NCI-H345 treated with DMSO at 0.1 percent for 48 hours (cell line): ENCODE results near the gene CYP3A4.
"Not testable (repeated sequence)": the region's sequence is repeated elsewhere in the genome, so short reads cannot be mapped to it uniquely, and the experiment has no call there.

Experiments used
- DNase-seq: peaks from one replicate; lab custom pipeline; 2025; ENCODE audit not compliant: unreplicated experiment; lab: John Stamatoyannopoulos, UW

The CYP3A4 gene

DNA sequence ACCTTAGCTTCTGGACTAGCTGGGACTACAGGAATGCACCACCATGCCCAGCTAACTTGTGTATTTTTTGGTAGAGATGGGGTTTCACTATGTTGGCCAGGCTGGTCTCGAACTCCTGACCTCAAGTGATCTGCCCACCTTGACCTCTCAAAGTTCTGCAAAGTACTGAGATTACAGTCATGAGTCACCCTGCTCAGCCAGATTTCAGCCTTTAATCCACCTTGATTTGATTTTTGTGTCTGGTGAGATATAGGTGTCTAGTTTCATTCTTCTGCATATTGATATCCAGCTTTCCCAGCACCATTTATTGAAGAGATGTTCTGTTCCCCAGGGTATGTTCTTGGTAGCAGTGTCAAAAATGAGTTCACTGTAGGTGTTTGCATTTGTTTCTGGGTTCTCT, 28.9 kb downstream of the CYP3A4 start:
- DNase-seq = no peak

DNA sequence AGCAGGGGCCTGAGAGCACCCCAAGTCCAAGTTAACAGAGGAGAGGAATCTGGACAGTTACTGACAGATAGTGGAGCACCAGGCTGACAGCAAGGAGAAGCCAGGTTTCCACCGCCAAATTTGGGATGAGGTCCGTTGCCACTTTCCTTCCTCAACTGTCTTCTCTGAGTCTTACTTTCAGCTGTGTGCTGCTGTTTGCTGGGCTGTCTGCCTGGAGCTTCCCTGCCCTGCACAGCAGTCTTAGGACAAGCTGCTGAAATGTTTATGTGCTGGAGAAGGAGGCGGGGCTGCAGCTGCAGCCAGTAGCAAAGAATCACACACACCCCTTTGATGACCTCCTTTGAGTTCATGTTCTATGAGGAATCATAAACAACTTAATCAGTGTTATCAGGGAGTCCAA, 31.6 kb downstream of the CYP3A4 start:
- DNase-seq = no peak

DNA sequence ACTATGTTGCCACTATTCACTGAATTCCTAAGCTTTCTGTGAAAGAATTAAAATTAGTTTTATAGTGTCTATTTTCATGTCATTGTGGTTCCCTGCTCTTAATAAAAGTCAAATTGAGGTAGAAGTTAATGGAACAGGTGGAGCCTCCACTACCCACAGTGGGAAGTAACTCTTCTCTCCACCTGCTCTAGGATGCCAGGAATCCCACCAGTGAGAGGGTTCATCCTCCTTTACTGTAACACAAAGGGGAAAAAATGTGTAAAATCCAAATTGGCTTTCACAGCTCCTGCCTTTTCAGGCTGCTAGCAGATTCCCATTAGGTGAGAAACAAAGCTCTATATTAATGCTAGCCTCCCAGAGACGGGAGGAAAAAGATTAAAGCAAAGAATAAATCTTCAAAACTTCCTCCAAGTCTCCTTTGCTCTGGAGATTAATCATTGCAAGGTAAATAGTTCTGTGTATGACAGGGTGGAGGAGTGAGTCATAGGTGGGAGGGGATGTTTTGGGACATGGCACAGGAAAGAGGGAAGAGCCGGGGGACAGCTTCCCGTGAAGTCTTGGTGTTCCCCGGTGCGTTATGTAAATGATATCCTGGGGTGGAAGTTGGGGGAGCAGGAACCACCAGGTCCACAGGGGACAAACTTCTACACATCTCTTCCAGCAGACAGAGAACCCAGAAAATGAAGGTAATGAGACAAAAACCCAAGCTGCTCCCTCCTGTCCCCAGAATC, 32.5 kb downstream of the CYP3A4 start:
- DNase-seq = not testable (repeated sequence)

DNA sequence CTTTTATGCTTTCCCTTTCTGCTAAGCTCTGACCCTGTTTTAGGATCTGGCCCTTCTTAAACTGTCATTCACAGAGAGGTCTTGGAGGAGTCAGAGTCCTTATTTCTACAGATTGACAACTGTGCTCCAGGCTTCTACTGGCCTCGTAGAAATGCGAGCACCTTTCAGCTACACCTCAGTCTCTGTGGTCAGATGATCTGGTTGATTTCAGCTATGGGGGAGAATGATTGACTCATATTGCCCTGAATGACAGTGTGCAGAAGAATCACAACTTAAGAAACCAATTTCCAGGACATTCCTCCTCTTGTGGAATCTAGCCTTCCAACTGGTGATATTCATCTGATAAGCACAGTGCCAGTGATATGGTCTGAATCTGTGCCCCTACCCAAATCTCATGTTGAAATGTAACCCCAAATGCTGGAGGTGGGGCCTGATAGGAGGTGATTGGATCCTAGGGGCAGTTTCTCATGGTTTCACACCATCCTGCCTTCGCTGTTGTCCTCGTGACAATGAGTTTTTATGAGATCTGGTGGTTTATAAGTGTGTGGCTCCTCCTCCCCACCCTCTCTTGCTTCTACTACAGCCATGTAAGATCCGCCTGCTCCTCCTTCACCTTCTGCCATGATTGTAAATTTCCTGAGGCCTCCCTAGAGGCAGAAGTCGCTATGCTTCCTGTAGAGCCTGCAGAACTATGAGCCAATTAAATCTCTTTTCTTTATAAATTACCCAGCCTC, 35.0 kb downstream of the CYP3A4 start:
- DNase-seq = no peak

DNA sequence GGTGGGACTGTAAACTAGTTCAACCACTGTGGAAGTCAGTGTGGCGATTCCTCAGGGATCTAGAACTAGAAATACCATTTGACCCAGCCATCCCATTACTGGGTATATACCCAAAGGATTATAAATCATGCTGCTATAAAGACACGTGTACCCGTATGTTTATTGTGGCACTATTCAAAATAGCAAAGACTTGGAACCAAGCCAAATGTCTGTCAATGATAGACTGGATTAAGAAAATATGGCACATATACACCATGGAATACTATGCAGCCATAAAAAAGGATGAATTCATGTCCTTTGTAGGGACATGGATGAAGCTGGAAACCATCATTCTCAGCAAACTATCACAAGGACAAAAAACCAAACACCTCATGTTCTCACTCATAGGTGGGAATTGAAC, 37.1 kb downstream of the CYP3A4 start:
- not testable (repeated sequence) for DNase-seq

DNA sequence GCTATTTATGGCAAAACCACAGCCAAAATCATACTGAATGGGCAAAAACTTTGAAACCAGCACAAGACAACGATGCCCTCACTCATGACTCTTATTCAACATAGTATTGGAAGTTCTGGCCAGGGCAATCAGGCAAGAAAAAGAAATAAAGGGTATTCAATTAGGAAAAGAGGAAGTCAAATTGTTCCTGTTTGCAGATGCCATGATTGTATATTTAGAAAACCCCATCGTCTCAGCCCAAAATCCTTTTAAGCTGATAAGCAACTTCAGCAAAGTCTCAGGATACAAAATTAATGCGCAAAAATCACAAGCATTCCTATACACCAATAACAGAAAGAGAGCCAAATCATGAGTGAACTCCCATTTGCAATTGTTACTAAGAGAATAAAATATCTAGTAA, 38.6 kb downstream of the CYP3A4 start:
- DNase-seq = not testable (repeated sequence)

DNA sequence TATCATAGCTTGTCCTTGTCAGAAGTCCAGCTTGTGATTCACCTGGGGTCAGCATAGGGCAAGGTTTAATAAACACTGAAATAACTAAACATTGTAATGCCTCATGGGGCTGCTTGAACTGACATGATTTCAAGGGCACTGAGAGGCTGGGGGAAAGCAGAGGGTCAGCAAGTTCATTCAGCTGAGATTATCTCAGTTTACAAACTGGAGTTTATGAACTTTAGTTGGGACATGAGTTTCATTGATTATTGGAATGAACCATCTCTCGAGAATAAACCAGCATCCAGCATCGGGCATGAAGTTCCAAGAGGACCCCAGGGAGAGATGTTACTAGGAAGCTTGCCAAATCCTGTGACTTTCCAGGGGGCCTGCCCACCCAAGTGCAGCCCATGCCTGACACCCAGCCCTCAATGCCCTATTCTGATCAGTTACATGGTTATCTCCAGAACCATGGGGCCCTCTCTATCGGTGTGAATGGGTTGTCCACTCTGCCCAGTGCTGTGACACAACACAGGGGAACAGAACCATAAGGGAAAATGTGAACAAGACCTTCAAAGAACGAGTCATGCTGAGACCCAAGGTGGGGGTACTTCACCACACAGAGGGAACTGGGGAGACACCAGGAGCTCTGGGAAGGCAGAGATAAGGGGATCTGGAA, 41.1 kb downstream of the CYP3A4 start:
- DNase-seq = no peak

DNA sequence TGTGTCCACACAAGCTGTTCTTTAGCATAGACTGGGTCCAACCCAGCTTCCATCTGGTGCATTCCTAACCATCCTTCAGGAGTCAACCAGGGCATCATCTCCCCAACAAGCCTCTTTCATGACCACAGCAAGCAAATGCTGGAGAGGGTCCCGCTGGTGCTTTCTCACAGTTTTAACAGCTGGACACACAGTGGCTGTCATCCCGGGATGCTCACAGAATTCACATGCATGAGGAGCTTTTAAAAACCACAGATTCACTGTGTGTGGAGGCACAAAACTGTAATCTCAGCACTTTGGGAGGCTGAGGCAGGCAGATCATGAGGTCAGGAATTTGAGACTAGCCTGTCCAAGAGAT, 42.6 kb downstream of the CYP3A4 start:
- DNase-seq = no peak

DNA sequence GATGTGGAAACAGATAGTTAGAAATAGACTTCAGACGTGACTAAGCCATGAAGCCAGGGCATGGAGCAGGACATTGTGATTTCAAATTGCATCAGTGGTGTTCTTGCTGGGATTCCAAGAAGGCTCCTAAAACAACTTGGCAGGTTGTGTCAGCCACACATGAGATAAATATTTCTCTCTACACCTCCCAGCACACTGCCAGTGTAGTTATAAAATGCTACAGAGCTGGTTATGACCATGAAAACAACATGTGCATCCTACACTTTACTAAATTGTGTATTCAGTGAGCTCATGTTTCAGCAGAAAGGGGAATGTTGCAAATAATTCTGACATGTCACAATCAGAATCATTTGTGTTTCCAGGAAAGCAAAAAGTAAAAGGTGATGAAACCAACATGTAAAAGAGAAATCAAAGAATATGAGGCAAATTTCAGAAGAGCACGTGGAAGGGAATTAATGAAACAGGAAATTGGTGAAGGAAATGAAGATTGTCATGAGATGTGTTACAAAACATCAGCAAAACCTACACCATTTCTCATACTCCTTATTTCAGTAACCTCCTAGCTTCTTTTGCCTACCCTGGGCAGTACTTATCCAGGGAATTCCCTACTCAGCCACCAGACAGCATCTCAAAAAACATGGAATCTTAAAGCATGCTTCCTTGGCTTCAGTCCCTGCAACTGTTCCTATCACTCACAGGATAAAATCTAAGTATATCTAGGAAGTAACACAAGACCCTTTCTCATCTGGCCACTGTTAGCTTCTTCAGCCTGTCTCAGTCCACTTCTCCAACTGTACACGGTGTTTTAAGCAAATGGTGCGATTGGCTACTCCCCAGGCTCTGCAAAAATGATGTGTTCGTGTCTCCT, 43.2 kb downstream of the CYP3A4 start:
- DNase-seq = no peak

DNA sequence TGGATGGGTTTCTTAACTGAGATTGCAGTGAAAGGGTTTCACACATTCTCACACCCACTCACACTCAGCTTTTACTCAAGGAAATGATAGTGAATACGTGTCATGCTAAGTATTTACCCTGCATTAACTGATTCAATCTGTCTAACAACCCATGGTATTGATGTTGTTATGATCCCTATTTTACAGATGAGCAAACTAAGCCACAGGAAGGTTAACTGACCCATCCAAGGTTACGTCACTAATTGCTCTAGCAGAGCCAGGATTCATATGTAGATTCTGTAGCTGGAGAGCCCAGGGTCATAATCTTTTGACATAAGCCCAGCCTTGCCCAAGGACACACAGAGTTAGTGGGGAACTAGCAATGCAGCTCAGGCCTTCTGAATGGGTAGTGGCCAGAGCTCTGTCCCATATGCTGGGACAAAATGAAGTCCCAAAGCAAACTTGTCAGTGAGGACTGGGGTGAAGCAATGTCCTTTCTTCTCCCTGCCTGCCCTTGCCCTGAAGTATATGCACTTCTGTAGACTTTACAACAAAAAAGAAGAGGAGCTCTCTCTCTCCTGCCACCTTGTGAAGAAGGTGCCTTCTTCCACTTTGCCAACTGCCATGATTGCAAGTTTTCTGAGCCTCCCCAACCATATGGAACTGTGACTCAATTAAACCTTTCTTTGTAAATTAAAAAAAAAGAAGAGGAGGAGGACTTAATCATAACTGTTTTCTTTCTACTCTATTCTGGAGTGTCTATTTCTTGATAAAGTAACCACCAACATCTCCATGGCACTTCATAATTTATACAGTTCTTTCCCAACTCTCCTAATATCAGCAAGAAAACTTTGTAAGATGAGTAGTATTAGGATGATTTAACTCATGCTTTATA, 44.0 kb downstream of the CYP3A4 start:
- DNase-seq = no peak

DNA sequence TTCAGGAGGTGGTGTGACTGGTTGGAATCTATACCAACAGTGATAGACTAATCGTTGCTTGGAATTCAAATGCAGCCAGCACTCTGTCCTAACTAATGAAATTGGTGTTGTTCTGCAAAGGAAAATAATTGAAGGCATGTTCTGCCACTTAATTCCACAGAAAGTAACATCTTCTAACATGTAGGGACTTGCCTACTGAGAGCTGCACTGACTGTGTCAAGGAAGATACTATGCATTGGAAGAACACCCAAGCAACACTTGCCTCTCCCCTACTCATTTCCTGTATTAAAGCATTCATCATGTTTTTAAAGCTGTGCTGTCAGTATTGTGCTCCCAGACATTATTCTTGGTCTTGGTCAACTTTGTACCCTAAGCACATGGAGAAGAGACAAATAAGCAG, 46.3 kb downstream of the CYP3A4 start:
- no peak for DNase-seq

DNA sequence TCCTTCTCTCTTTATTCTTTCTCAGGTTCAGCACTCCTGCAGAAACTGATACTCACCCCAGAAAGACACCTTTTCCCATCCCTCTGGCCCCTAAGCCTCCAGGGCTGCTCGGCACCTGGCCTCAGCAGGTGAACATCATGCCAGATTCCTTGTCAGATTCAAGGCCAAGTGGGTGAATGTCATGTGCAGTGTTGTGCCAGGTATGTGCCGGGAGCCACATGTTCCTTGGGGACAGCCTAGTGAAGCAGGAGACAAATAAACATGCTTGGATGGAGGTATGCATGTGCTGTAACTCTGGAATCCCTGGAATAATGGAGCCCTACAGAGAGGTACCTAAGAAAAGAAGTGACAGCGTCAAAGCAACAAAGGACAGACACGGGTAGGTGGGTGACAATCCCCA, 47.3 kb downstream of the CYP3A4 start:
- DNase-seq = not testable (repeated sequence)

DNA sequence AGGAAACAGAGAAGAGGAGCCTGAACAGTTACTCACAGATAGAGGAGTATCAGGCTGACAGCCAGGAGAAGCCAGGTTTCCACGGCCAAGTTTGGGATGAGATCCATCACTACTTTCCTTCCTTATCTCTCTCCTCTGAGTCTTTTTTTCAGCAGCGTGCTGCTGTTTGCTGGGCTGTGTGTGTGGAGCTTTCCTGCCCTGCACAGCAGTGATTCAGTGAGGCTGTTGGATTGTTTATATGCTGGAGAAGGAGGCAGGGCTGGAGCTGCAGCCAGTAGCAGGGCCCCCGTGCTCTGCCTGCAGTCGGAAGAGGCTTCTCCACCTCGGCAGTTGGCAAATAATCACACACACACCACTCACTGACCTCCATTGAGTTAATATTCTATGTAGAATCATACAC, 49.0 kb downstream of the CYP3A4 start, which contains the start of gene CYP3A7:
CYP3A7 (minus strand) TSS at position 210 of the 400 bp plus-strand sequence; CDS start at position 107, 103 bp downstream.
- no peak for DNase-seq

DNA sequence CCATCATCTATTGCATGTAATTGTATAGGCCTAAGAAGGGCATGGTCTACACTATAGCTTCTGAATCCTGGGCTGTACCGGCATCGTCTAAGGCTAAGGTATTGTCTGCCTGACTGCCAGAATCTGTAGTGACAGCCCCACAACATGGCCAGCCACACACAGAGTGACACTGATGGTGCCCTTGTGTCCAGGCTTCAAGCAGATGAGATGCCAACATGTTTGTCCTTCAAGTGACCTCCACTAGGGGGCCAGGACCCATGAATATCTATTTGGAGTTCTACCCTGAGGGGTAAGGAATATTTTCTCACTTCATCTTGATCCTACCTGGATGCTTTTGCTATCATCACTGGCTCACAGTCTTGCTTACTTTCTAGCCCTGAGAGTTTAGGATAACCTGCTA, 50.5 kb downstream of the CYP3A4 start:
- no peak for DNase-seq

DNA sequence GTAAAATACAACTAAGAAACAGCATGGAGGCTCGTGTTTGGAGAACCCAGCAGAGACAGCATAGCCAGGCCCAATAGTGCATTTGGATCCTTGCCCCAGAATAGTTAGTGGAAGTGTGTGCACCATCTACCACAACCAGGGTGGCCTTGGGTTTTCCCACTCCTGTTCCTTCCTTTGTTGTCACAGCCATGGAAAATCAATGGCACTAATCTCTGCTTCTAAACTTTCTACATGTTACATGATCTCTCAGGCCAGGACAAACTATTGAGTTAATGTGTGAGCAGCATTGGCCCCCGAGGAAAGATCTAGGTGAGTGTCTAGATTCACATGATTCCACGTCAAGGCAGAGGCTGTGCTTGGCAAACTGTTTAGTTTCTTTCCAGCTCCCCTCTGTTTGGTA, 51.0 kb downstream of the CYP3A4 start:
- no peak for DNase-seq

DNA sequence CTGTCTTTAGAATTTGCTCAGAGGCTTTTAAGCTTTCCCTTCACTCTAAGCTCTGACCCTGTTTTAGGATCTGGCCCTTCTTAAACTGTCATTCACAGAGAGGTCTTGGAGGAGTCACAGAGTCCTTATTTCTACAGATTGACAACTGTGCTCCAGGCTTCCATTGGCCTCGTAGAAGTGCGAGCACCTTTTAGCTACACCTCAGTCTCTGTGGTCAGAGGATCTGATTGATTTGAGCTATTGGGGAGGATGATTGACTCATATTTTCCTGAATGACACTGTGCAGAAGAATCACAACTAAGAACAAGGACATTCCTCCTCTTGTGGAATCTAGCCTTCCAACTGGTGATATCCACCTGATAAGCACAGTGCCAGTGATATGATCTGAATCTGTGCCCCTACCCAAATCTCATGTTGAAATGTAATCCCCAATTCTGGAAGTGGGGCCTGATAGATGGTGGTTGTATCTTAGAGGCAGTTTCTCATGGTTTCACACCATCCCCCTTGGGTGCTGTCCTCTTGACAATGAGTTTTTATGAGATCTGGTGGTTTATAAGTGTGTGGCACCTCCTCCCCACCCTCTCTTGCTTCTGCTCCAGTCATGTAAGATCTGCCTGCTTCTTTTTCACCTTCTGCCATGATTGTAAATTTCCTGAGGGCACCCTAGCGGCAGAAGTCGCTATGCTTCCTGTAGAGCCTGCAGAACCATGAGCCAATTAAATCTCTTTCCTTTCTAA, 52.2 kb downstream of the CYP3A4 start:
- DNase-seq = no peak

DNA sequence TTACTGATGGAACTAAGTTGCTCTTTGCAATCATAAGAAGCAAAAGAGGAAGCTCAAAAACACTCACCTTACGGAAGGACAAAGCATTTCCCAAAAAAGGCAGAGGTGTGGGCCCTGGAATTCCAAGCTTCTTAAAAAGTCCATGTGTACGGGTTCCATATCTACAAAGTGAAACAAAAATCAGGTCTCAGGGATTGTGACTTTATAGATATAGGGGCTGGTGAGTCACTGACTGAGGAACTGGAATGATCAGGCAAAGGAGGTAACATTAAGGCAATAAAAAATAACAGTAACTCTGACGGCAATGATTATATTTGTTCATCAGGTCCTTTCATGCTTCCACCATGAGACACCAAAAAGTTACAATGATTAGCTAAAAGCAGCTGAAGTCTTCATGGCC, 53.0 kb downstream of the CYP3A4 start:
- DNase-seq = no peak

DNA sequence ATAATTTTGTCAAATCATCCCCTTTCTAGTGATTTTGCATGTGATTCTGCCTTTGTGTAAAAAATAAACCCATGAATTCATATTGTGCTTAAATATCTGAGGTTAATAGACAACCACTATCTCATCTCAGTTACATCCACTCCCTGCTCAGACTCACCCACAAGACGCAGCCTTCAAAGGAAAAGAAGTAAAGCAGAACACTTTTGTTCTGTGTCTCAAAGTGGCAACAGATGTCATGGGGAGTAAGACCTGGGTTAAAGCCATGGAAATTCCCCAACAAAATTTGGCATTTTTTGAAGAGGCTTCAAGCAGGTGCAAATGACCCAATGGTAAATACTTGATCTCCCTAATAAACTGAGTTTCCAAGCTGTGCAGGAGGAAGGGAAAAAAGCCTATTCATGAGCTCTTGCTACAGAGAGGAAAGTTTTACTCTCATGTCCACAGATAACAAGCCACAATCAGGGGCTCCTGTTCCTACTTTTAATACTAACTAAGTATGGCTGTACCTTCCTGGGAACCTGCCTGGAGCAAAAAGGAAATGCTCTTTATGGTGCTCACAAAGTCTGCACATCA, 53.7 kb downstream of the CYP3A4 start:
- DNase-seq = no peak
